GM19397 (cell line): ENCODE results near the gene SUSD6.
"Not testable (repeated sequence)": the region's sequence is repeated elsewhere in the genome, so short reads cannot be mapped to it uniquely, and the experiment has no call there.

Source experiments
- ATAC-seq: cut with Tn5 transposase; IDR thresholded peaks from one replicate; pipeline ENCODE4 v1.9.1; 2021; ENCODE audit warnings: mild to moderate bottlenecking, moderate library complexity; ENCODE audit not compliant: unreplicated experiment

The SUSD6 gene

DNA sequence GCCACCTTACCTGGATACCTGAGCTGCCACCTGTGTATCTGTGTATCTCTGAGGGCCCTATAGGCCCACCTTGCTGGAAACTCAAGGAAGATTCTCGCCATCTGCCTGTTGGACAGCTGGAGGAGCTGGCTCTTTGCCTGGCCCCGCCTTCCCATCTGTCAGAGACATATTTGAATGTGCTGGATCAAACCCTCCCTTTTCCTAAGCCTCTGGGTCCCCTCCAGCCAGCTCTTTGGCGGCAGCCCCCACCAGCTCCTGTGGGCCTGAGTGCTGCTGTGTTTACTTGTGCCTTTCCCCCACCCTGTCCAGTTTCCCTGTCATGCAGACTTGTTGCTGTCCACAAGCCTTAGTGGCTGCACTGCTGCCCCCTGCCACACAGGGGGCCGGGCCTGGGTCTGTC is 99.7 kb downstream of the SUSD6 start:
- ATAC-seq: no peak

- no peak for ATAC-seq
Measured at GRCh38 chr14:69711477-69711876, 100.1 kb downstream of the SUSD6 start.

DNA sequence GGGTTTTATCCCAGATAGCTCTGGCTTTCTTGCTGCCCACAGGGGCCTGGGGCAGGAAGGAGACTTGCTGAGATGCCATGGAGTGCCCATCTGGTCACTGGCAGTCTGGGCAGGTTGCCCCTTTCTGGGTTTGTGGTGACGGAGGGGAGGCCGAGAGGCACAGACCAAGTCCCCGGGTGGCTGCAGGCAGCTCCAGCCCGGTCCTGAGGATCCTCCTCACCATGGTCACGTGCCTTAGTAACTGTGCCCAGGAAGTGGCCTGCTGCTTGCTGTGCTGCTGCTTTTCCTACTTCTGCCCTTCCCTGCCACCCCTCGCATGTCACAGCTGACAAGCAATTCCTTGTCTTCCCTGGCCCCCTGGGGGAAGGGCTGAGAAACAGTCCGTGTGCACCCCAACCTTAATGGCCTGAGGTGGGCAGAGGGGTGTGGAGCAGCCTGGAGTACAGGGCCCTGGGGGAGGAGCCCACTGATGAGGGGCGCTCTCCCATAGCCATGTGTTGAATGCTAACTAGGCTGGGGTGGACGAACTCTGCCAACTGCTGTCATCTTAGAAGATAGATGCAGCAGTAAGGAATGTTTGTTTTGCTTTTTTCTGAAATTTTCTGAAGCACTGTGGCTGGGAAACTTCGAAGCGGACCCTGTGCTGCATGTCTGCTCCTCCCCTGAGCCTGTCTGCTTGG is 100.6 kb downstream of the SUSD6 start:
- no peak for ATAC-seq

DNA sequence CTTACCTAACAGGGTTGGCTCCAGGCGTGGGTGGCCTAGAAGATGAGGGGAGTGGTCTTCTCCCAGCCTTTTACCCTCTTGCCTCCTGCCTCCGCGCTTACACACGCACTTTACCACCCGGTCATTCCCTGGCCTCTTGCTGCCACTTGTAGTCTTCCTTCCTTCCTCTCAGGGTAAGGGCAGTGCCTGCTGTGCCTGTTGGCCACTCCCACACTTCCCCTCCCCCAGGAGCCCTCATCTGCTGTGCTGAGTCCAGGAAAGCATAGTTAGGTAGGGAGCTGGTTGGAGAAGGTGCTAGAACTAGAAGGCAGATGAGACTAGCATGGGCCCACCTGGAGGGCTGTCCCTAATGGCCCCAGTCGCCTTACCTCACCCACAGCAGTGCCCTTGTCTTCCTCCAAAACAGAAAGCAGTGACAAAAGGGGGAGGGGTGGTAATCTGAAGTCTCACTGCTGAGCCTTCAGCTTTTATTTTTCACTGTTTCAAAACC is 101.2 kb downstream of the SUSD6 start:
- ATAC-seq: no peak

GRCh38 chr14:69713209-69713781 is 101.9 kb downstream of the SUSD6 start:
- ATAC-seq: no peak

DNA sequence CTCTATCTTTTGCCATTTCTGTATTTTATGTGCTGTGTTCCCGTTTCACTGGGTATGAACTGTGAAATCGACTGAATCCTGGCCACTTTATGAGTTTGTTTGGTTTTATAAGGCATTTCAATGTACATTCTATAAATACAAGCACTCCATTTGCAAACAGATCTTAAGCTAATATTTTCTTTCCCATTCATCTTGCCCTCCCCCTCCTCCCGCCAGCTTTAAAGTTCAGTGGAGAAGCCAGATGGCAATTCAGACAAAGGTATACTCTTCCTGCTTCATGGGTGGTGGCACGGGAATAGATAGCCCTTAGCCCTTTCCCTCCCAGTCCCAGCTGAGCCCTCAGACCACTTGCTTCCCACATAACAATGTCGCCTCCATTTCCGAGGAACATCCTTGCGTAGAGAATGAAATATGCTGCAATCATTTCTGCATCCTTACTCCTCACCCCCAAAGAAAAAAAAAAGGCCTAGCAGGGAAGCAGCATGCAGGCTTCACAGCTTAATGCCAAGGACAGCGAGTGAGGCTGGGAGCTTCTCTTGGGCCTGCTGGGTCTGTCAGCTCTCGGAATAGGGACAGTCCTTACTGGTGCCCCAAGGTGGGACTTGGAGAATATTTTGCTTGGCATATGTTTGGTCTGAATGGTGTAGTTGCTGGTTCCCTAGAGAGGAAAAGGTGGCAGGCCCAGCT is 102.7 kb downstream of the SUSD6 start:
- ATAC-seq: no peak

DNA sequence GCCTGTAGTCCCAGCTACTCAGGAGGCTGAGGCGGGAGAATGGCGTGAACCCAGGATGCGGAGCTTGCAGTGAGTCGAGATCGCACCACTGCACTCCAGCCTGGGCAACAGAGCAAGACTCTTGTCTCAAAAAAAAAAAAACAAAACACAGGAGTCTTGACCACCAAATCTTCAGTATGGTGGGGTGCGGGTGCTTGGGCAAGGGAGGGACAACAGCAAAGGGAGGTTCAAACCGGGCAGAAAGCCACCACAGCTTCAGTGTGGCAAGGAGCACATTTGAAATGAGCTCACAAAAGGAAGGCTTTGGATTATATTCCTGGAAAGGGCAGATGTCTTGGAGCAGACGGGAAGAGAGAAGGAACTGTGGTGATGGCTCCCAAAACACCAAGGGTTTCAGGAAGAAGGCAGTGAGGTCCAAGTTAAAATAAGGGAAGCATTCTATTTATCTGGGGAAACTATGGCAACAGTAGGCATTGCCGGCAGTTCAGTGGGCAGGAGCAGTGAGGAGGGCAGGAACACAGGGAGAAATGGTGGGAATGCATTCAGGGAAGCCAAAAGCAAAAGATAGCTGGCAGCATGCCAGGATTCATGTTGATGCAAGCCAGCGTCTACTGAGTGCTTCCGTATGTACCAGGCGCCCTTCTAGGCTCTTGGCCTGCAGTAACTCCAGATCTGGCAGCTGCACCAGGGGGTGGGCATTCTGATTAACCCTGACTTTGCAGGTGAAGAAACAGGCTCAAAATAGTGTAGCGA is 104.5 kb downstream of the SUSD6 start:
- ATAC-seq: no peak

DNA sequence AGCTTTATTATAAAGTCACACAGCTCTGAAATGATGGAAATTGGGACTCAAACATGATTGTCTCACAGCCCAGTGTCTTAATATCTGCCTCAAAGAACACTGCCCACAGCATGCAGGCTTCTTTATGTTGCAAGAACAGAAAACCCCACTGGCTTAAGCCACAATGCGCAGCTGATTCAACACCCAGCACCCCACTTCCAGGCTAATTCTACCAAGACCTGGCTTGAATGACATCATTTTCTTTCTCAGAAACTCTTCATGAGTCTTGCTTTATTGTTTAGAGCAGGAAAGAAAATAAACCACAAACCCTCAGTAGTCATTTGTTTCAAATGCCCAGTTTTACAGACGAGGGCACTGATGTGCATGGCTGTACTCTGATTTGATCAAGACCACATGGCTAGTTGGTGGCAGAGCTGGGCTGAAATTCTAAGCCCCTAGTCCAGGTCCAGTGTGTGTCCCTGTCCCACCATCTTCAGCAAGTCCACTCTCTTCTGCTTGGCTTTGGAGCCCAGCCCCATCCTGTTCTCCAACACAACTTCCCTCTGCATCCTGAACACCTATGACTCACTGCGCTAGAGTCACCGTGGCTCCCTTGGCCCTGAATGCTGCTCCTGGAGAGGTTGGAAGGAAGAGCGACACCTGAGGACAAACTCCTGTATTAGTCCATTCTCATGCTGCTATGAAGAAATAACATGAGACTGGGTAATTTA is 105.2 kb downstream of the SUSD6 start:
- no peak for ATAC-seq

- ATAC-seq: not testable (repeated sequence)
Measured at GRCh38 chr14:69718614-69719013, 107.2 kb downstream of the SUSD6 start.

GRCh38 chr14:69719501-69719951 is 108.1 kb downstream of the SUSD6 start:
- no peak for ATAC-seq

GRCh38 chr14:69720912-69721311 is 109.5 kb downstream of the SUSD6 start:
- no peak for ATAC-seq

GRCh38 chr14:69726761-69727511 is 115.5 kb downstream of the SUSD6 start:
- ATAC-seq: peak; percentile 76

DNA sequence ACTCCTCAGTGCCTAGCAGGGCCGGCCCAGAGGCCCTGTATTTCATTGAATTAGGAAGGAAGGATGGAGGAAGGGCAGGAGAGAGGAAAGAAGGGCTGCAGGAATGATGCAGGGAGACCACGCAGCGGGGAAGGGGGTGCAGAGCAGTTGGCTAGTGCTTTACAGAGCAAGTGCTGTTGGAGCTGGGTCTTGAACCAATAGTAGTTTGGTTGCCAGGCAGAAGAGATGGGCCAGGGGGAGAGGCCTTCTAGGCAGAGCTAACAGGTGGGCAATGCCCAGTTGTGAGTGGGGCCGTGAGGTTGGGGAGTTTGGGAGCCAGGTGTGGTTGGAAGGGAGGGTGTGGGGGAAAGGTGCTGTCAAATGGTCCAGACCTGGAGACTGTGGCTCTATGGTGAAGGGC is 116.5 kb downstream of the SUSD6 start:
- no peak for ATAC-seq

- ATAC-seq: not testable (repeated sequence)
Measured at GRCh38 chr14:69731919-69732598, 120.7 kb downstream of the SUSD6 start.

- ATAC-seq: not testable (repeated sequence)
Measured at GRCh38 chr14:69736405-69736804, 125.0 kb downstream of the SUSD6 start.

- no peak for ATAC-seq
Measured at GRCh38 chr14:69741055-69741454, 129.7 kb downstream of the SUSD6 start.

DNA sequence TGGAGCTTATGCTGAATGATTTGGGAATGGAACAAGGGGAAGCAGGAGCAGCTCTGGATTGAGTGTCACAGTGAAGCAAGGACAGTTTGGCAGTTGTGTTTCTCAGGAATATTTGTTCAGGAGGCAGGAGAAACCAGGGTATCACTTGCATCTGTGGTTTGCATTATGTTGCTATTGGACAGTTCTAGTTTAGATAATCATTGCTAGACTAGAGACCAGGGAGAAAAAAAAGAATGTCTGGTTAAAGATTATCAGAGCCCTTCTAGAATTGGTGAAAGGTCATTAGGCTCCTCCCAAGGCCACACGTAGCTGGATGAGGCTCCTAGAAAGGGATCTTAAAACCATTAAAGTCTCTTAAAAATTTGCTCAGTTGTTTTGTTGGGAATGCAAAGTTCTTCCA is 138.6 kb downstream of the SUSD6 start:
- no peak for ATAC-seq

DNA sequence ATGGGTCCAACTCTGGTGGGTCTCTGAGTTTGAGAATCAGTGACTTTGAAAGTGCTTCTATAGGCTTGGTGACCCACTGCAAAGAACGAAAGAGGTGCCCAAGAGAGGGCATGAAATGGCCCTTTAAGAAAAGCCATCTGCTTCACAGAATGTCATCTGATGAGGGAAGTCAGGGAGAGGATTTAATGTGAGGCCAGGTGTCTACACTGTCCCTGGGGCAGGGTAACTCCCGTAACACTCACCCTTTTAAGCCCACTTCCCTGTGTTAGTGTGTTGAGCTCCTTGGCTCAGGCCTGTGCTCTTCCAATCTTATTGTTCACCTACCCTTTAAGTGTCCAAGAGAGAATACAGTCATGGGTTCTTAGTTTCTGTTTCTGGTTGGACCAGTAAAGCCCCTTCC is 139.1 kb downstream of the SUSD6 start:
- no peak for ATAC-seq

GRCh38 chr14:69752773-69753172 is 141.4 kb downstream of the SUSD6 start:
- ATAC-seq: no peak
